DMS114 treated with DMSO at 0.1 percent for 48 hours (cell line): ENCODE data around the gene DTL.

Experiments
- DNase-seq: peaks from one replicate; lab custom pipeline; 2025; ENCODE audit not compliant: unreplicated experiment; lab: John Stamatoyannopoulos, UW

Gene DTL

DNA sequence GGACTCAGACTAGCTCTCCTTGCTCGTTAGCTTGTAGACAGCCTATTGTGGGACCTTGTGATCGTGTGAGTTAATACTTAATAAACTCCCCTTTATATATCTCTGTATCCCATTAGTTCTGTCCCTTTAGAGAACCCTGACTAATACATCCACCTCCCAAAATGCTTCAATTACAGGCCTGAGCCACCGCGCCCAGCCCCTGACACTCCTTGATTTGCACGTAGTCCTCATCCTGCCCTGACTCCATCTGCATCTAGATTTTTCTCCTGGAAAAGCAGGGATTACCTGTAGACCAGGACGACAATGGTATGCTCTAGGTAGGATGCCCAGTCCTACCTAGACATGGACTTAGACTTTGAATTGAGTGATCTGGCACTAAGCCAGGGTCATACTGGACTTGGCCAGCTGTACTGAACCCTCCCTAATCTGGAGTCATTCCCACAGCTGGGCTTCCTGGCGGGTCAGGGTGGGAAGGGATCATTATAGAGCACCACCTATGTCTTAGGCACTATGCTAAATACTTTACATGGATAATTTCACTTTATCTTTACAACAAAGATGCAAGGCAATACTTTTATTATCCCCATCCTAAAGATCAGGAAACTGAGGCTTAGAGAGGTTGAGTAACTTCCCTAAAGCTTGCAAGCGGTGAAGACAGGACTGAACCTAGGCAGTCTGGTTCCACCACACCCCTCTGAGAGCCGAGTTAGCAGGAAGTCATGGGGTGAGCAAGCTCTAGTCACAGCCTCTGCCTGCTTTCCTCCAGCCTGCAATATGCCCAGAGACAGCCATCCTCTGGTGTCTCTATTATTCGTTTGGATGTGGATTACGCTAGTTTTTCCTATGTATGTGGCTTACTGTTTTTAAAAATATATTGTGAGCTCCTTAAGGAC, 89.4 kb downstream of the DTL start:
- DNase-seq: no peak

DNA sequence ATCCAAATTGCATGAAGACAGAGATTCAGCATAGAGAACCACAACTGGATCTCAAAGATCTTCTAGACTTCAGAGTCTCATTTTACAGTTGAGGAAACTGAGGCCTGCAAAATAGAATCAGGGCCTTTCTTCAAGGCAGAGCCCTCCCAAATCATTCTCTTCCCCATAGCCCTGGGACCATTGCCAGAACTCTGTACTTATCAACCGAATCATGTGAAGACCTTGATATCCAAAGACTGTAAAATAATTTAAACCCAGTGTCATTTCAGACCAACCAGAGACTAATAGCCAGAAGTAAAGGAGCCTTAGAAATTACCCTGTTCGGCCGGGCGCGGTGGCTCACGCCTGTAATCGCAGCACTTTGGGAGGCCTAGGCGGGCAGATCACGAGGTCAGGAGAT, 90.1 kb downstream of the DTL start:
- DNase-seq: no peak

DNA sequence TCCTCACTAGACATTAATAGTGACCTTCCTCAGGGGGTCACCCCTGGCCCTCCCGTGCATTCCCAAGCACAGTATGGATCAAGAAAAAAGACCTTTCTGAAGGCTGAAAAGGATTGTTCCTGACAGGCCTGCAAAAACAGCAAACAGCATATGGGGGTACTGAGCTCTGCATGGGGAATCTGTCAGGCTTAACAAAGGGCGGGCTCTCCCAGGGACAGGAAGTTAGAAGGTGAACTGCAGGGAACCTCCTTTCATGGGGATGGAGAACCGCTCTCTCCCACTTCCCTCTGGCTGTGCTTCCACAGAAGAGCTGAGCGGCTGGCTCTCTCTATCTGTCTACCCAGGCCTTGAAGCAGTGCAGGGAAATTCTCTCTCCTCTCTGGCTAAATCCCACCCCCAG, 91.7 kb downstream of the DTL start:
- DNase-seq: no peak

DNA sequence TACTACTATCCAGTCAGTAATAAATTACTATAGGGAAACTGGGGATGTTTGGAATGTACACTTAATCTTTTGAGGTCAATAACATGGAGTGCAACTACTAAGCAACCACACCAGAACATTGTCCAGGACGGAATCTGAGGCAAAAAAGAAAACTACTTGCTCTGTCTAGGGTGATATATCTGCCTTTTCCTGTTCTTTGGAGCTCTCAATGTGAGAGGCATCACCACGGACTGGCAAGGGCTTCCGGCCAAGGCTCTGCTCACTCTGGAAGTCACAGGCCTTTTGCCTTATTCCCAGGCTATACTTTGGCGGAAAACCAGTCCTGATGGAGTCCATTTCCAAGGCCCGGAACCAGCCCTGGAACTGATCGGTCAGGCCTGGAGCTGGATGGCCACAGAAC, 94.2 kb downstream of the DTL start:
- no peak for DNase-seq

DNA sequence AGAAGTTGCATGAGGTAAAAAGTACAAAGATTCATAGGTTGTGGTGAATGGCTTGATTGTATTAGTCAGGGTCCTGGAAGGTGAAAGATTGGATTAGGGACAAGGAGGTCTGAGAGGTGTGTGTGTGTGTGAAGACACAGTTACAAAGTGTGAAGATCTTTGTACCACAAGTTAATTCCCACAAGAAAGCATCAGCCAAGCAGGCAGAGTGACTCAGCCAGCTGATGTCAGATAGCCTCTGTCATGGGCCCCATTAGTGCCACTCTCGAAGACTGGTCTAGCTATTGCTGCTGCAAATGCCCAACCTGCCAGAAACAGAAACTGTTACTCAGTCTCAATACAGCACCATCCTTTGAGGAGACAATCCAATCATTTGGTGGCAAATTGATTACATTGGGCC, 96.5 kb downstream of the DTL start:
- no peak for DNase-seq

DNA sequence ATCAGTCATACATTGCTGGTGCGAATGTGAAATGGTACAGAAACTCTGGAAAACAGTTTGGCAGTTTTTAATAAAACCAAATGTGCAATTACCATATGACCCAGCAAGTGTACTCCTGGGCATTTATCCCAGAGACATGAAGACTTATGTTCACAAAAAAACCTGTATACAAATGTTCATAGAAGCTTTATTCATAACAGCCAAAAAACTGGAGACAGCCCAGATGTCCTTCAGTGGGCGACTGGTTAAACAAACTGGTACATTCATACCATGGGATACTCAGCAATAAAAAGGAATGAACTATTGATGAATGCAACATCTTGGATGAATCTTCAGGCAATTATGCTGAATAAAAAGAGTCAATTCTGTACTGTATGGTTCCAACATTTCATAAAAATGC, 97.8 kb downstream of the DTL start:
- no peak for DNase-seq

DNA sequence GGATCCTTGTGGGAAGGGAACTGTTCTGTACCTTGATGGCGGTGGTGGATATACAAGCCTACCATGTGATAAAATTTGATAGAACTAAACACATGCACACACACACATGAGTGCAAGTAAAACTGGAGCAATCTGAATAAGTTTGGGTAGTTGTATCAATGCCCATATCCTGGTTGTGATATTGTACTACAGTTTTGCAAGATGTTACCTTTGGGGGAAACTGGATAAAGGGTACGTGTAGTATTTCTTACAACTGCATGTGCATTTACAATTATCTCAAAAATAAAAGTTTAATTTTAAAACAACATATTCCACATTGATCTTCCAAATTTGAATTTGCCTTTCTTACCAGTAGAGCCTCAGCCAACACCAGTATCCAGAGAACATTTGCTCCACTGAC, 99.6 kb downstream of the DTL start:
- no peak for DNase-seq

DNA sequence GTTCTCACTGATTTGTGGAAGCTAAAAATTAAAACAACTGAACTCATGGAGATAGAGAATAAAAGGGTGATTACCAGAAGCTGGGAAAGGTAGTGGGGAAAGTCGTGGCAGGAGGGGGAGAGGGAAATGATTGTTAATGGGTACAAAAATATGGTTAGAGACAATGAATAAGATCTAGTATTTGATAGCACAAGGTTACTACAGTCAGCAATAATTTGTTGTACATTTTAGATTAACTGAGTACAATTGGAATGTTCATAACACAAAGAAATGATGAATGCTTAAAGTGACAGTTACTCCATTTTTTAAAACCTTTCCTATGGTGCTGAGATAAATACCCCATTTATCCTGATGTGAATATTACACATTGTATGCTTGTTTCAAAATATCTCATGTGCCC, 102.3 kb downstream of the DTL start:
- no peak for DNase-seq

DNA sequence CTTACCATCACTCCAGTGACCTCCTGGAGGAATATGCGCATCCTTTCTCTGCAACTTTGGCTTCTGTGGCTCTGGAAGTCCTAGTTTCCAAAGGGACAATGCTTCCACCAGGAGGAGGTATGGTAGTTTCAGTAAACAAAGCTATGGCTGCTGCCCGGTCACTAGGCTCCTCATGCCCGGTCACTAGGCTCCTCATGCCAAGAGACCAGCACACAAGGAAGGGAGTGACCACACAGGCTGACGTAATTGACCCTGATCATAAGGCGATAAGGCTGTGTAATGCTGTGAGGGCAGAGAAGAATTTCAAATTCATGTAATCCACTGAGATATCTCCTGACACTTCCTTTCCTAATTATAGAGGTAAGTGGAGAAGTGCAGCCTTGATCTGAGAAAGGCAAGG, 102.9 kb downstream of the DTL start:
- no peak for DNase-seq

DNA sequence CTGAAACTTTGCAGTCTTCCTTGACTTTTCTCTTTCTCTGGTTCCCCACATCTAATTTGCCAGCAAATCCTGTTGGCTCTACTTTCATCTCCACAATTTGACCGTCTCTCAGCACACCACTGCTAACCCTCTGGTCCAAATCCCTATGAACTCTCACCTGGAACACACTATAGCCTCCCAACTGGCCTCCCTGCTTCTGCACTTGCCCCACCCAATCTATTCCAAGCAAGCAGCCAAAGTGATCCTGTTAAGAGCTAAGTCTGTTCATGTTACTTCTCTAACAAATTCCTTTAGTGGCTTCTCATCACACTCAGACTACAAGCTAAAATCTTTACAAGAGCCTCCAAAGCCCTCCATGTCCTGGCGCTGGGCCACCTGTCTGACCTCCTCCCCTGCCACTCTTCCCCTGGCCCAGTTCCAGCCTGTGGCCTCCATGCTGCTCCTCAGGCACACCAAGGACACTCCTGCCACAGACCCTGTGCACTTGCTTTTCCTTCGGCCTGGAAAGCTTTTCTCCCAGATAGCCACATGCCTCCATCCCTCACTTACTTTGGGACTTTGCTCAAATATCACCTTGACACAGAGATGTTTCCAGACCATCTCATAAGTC, 104.1 kb downstream of the DTL start:
- DNase-seq: no peak

DNA sequence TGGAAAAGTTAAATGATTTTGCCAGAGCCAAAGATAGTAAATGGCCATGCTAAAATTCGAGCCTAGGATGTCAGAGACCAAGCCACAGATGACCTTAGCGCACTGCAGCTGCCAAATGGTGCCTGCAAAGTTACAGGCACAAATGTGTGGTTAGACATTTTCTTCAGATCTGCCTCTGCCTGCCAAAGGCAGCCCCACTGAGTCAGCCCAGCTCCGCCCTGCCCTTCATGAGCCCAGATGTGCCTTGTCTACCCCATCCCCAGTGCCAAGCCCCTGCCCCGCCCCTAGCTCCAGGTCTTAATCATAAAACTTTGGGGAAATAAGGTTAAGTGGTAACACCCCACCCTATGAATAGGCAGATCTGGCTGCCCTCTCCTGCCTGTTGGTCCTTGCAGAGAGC, 105.9 kb downstream of the DTL start:
- no peak for DNase-seq

DNA sequence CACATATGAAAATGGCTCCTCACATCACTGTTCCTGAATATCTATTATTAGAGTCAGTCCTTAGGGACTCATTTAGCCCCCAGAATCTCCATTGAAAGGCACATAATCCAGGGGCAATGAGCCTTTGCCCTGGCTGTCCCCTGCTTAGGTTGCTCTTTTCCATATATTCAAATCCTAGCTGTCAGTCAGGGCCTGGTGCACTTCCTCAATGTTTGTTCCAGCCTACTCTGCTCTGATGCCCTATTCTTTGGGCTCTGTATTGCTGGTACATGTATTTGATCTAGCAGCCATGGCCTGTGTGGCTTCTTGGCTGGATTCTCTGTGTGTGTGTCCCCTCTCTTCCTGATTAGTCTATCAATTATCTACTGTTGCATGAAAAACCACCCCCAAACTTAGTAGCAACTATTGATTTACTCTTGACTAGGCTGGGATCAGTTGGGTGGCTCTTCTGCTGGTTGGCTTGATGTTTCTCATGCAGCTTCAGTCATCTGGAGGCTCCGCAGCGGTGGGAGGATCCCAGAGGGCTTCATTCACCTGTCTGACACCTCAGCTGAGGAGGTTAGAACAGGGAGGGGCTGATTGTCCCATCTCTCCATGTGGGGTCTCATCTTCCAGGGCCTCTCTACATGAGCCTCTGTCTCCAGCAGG, 107.5 kb downstream of the DTL start:
- DNase-seq: no peak

DNA sequence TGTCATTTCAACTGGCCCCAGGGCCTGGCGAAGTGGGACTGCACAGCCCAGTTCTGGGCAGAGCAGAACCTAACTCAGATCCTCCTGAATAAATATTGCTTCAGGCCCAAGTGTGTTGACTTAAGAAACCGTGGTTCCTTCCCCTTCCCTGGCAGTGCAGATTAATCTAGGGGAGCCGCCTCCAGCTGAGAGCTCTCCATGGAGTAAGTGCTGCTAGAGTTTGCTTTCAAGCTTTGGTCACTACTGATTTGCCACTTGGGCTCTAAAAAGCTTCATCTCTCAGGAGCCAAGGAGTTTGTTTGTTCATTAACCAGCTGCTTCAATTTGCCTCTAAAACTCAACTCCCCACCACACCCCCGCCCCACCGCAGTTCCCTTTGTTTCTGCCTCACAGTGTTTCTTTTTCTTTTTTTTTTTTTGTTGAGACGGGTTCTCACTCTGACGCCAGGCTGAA, 112.1 kb downstream of the DTL start:
- no peak for DNase-seq

DNA sequence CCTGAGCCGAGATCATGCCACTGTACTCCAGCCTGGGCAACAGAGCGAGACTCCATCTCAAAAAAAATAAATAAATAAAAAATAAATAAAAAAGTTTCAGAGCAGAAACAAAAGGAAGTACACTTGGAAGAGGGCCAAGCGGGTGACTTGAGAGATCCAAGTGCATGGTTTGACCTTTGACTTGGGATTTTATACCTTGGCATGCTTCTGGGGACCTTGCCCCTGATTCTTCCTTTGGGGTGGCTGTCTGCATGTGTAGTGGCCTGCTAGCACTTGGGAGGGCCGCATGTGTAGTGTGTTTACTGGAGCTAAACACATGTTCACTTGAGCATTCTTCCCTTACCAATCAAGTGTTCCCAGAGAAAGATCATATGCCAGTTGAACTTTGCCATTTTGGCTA, 114.0 kb downstream of the DTL start:
- no peak for DNase-seq

DNA sequence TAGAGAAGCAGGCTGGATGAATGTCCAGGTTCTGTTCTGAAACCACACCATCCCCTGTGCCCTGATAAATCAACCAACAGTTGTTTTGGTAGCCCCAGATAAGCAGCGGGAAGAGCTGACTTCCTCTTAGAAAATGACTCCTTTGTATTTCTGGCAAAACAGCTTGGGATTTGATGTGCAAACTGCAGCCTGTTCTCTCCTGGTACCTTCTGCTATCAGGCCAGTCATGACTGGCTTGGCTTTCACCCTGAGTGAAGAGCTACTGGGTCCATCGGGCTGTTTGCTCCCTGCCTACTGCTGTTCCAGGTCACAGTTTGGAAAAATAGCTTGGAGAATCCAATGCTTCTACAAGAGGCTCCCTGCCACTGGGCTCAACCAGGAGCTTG, 116.8 kb downstream of the DTL start:
- no peak for DNase-seq

DNA sequence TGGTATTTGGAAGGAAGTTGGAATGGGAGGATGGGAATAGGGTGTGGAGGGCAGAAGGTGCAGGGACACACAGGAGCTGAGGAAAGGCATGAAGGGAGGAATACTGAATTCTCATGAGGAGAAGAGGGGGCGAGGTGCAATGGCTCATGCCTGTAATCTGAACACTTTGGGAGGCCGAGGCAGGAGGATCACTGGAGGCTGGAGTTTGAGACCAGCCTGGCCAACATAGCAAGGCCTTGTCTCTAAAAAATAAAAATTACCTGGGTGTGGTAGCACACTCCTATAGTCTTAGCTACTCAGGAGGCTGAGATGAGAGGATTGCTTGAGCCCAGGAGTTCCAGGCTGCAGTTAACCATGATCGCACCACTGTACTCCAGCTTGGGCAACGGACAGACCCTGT, 117.3 kb downstream of the DTL start:
- DNase-seq: no peak

DNA sequence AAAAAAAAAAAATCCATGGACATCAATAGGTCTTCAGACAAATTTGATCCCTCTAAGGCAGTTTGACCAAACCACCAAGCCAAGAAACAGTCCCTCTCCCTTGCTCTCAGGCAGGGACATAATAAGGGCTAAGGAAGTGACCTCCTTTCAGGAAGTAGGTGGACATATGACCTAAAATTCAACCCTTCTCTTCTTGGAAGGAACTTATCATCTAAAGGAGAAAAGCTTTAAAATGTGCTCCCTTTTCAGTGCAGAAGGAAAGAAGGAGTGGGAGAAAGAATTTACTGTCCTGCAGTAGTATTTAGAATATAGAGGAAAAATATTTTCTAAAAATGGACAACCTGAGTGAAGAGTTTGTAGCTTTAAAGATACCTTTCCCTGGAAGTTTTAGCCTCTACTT, 118.1 kb downstream of the DTL start:
- no peak for DNase-seq
